ENCODE data around the gene DCBLD1.

DNA sequence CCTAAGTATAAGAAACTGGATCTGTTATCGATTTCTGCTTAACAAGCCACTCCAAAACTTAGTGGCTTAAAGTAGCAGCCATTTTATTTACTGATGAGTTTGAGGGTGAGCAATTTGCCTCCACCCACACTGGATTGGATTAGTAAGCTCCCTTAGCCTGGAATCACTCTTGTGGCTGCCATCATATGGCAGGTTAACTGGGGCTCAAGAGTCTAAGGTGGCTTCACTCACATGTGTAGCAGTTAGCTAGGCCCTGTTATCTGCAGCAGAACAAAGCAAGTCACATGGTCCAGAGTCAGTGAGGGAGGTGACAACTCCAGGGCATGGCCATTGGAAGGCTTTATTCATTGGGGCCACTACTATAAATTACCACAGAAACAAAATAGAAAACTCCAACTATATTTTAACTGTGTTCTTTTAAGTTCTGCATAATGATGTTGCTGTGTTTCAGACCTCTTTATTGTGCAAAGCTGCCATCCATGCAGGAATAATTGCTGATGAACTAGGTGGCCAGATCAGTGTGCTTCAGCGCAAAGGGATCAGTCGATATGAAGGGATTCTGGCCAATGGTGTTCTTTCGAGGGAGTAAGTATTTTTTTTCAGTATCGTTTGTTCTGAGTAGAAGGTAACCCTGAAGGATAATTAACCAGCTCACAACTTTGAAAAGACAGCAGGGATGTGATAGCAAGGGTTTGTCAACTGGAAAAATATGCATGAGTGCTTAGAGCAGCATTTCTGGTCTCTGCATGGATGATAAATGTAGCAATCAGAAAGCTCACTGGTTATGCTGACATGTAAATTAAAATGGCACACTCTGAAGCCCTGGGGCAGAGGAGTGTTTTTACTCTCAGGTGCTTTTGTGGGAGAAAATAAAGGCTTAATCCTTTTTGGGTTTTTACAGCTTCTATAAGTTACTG lies 49.6 kb downstream of the DCBLD1 start:
- TF ChIP-seq SMC3 (IDR thresholded peaks at IDR 0.05; ENCODE audit: low read depth, low read length), result no peak
- TF ChIP-seq, protein P1, sequence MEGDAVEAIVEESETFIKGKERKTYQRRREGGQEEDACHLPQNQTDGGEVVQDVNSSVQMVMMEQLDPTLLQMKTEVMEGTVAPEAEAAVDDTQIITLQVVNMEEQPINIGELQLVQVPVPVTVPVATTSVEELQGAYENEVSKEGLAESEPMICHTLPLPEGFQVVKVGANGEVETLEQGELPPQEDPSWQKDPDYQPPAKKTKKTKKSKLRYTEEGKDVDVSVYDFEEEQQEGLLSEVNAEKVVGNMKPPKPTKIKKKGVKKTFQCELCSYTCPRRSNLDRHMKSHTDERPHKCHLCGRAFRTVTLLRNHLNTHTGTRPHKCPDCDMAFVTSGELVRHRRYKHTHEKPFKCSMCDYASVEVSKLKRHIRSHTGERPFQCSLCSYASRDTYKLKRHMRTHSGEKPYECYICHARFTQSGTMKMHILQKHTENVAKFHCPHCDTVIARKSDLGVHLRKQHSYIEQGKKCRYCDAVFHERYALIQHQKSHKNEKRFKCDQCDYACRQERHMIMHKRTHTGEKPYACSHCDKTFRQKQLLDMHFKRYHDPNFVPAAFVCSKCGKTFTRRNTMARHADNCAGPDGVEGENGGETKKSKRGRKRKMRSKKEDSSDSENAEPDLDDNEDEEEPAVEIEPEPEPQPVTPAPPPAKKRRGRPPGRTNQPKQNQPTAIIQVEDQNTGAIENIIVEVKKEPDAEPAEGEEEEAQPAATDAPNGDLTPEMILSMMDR (conservative IDR thresholded peaks at IDR 0.05; ENCODE audit: low read depth, low read length), result no peak
